ENCODE results near the gene CCDC33. TPM values are rescaled to one million over a fixed set of nuclear protein-coding genes. Genes with fewer than 3 reads are reported as not detected.

CCDC33 gene
- total and polyA plus RNA-seq, 2 experiments from 2014 or later: 2.6 to 2.8 TPM

DNA sequence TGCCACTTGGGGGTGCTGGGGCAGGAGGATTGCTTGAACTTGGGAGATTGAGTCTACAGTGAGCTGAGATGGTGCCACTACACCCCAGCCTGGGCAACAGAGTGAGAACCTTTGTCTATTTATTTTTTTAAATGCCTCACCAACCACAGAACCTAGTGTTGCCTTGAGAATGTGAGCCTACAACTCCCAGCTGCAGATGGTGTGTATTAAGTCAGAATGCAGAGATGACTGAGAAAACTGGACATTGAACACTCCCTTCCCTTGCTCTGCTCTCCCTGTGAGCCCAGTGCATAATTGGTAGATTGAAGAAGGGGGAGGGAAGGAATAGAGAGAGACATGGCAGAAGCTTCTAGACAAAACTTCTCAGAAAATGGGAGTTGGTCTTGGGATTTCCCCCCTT, 53.5 kb downstream of the CCDC33 start:
- no peak overlapping the region for H3K4me2 ChIP-seq
- TF ChIP-seq, protein P1, sequence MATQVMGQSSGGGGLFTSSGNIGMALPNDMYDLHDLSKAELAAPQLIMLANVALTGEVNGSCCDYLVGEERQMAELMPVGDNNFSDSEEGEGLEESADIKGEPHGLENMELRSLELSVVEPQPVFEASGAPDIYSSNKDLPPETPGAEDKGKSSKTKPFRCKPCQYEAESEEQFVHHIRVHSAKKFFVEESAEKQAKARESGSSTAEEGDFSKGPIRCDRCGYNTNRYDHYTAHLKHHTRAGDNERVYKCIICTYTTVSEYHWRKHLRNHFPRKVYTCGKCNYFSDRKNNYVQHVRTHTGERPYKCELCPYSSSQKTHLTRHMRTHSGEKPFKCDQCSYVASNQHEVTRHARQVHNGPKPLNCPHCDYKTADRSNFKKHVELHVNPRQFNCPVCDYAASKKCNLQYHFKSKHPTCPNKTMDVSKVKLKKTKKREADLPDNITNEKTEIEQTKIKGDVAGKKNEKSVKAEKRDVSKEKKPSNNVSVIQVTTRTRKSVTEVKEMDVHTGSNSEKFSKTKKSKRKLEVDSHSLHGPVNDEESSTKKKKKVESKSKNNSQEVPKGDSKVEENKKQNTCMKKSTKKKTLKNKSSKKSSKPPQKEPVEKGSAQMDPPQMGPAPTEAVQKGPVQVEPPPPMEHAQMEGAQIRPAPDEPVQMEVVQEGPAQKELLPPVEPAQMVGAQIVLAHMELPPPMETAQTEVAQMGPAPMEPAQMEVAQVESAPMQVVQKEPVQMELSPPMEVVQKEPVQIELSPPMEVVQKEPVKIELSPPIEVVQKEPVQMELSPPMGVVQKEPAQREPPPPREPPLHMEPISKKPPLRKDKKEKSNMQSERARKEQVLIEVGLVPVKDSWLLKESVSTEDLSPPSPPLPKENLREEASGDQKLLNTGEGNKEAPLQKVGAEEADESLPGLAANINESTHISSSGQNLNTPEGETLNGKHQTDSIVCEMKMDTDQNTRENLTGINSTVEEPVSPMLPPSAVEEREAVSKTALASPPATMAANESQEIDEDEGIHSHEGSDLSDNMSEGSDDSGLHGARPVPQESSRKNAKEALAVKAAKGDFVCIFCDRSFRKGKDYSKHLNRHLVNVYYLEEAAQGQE (IDR thresholded peaks at IDR 0.05; ENCODE audit: unreplicated experiment): no peak
- H3K27me3 Mint-ChIP-seq (ENCODE audit: insufficient read depth, low read depth, poor library complexity): peaks cover 29% of the 10 kb centered on the region

DNA sequence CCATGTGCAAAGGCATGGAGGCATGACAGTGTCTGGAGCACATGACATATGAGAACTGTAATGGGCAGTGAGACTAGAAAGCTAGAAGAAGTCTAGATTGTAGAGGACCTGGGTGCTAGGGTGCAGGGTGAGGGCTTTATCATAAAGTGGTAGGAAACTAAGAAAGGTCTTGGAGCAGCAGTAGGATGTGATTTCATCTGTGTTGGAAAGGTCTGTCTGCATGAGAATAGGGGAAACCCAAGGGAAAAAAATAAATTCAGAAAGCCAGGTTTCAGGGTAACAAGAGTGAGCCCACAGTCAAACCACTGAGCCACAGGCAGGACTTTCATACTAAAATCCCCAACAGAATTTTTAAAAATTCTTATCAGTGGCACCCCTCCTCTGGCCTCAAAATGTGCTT, 54.5 kb downstream of the CCDC33 start:
- no peak overlapping the region for H3K27ac Mint-ChIP-seq
- Histone ChIP-seq H3K79me2 (replicated peaks; ENCODE audit: insufficient read depth) (no peaks in the 10 kb centered on the region), H2AFZ (peak overlapping the region; percentile 72; the same call in 1 of the 2 replicates), H3K4me2 (peak overlapping the region; percentile 73), H3K4me1 (ENCODE audit: insufficient read depth) (peaks cover 22% of the 10 kb centered on the region), H3K27me3 (ENCODE audit: insufficient read depth) (peaks cover 32% of the 10 kb centered on the region), H4K20me1 (replicated peaks; ENCODE audit: insufficient read depth) (no peaks in the 10 kb centered on the region; the same call in 1 of the 2 replicates), H3K4me3 (peak overlapping the region; percentile 45), H3K36me3 (ENCODE audit: insufficient read depth) (no peaks in the 10 kb centered on the region), H3K9me2 (ENCODE audit: insufficient read depth) (no peaks in the 10 kb centered on the region), H3F3A (replicated peaks; ENCODE audit: low read depth) (no peaks in the 10 kb centered on the region; the same call in 1 of the 2 replicates), H3K27ac (ENCODE audit: low read depth) (no peak overlapping the region)
- H3K9me3 Mint-ChIP-seq: no peaks in the 10 kb centered on the region
- no peak for TF ChIP-seq JUNB (IDR thresholded peaks at IDR 0.05; ENCODE audit: unreplicated experiment)
- ATAC-seq (no peak), DNase-seq (ENCODE audit: low spot score) (no peak)
- H3K27me3 Mint-ChIP-seq (ENCODE audit: insufficient read depth, low read depth, poor library complexity): peaks cover 26% of the 10 kb centered on the region
- no peaks in the 10 kb centered on the region for H3K36me3 Mint-ChIP-seq (ENCODE audit: low read depth)
- peaks cover 28% of the 10 kb centered on the region for H3K4me1 Mint-ChIP-seq
- H3K4me3 Mint-ChIP-seq: peak overlapping the region; percentile 0; the same call in 1 of the 3 replicates

More for the DNA sequence above, 53.5 kb downstream of the CCDC33 start:
- H3K9me2 ChIP-seq (ENCODE audit: insufficient read depth): no peaks in the 10 kb centered on the region
- no peaks in the 10 kb centered on the region for H3K36me3 Mint-ChIP-seq (ENCODE audit: low read depth)
- no peaks in the 10 kb centered on the region; the same call in 1 of the 2 replicates for H4K20me1 ChIP-seq (replicated peaks; ENCODE audit: insufficient read depth)
- H3K4me1 Mint-ChIP-seq: peaks cover 28% of the 10 kb centered on the region
- H3K36me3 ChIP-seq (ENCODE audit: insufficient read depth): no peaks in the 10 kb centered on the region
- H3F3A ChIP-seq (replicated peaks; ENCODE audit: low read depth): no peaks in the 10 kb centered on the region; the same call in 1 of the 2 replicates
- H3K27ac Mint-ChIP-seq: no peak overlapping the region
- no peaks in the 10 kb centered on the region; the same call in 2 of the 3 replicates for H3K9me3 Mint-ChIP-seq
- H3K79me2 ChIP-seq (replicated peaks; ENCODE audit: insufficient read depth): no peaks in the 10 kb centered on the region
- no peak for DNase-seq (ENCODE audit: low spot score)
- no peak for ATAC-seq
- no peak overlapping the region for H2AFZ ChIP-seq
- no peak overlapping the region for H3K27ac ChIP-seq (ENCODE audit: low read depth)
- peaks cover 22% of the 10 kb centered on the region for H3K4me1 ChIP-seq (ENCODE audit: insufficient read depth)
- H3K27me3 ChIP-seq (ENCODE audit: insufficient read depth): peaks cover 32% of the 10 kb centered on the region
- H3K4me3 Mint-ChIP-seq: no peak overlapping the region
- H3K4me3 ChIP-seq: no peak overlapping the region

DNA sequence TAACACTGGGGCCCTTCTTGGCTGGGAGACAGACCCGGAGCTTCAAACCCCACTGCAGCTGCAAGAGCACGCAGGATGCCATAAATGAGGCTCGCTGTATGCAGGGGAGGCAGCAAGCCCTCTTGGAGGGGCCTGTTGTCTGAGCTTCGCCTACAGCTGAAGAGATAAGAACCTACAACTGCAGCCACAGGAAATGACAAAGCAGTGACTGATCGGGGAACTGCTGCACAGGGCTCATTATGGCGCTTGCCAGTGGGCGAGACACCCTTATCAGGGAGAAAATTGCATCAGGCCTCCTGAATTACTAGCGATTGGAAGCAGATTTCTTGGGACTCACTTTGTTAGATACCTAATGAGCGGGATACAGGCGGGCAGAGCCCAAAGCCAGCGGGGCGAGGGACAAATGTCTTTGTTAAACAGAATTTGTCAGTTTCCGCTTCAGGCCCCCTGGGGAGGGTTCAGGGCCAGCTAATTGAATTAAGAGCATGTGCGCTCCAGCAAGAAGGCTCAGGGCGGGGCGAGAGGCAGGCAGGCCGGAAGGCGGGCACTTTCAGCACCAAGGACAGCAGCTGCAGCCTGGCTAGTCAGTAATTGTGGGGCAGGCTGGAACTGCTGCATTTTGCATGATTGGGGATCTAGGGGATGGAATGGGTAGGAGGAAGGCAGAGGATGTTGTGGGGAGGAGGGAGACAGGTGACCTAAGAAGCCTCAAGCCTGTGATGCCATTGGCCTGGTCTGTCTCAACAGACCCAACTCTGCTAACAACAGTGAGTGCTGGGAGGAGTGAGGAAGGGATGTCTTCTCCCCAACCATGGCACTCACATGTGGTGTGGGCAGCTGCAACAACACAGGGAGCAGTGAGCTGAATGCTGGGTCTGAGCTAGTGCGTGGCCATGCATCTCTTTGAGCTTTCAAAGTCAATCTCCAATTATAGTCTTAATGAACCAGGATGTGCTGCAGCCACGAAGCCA, 55.3 kb downstream of the CCDC33 start:
- ATAC-seq (peak; percentile 96), DNase-seq (ENCODE audit: low spot score) (peak; percentile 98)
- no peak overlapping the region for H3K27ac ChIP-seq (ENCODE audit: low read depth)
- no peaks in the 10 kb centered on the region; the same call in 1 of the 2 replicates for H4K20me1 ChIP-seq (replicated peaks; ENCODE audit: insufficient read depth)
- H3K4me1 ChIP-seq (ENCODE audit: insufficient read depth): peaks cover 22% of the 10 kb centered on the region
- H2AFZ ChIP-seq: peak overlapping the region; percentile 72; the same call in 1 of the 2 replicates
- TF ChIP-seq ZNF331 (CRISPR knock-in tag; IDR thresholded peaks at IDR 0.05; ENCODE audit: low read depth) (no peak), NANOG (IDR thresholded peaks at IDR 0.05; ENCODE audit: borderline replicate concordance) (peak; percentile 37; the same call in 1 of the 2 replicates)
- TF ChIP-seq, protein P2, sequence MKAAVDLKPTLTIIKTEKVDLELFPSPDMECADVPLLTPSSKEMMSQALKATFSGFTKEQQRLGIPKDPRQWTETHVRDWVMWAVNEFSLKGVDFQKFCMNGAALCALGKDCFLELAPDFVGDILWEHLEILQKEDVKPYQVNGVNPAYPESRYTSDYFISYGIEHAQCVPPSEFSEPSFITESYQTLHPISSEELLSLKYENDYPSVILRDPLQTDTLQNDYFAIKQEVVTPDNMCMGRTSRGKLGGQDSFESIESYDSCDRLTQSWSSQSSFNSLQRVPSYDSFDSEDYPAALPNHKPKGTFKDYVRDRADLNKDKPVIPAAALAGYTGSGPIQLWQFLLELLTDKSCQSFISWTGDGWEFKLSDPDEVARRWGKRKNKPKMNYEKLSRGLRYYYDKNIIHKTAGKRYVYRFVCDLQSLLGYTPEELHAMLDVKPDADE (IDR thresholded peaks at IDR 0.05): 0 out of 2 replicates have a peak, but pooled peaks have one; percentile 19
- TF ChIP-seq, protein P1 (IDR thresholded peaks at IDR 0.05; ENCODE audit: unreplicated experiment): peak; percentile 100
- H3F3A ChIP-seq (replicated peaks; ENCODE audit: low read depth): no peaks in the 10 kb centered on the region; the same call in 1 of the 2 replicates
- H3K27me3 ChIP-seq (ENCODE audit: insufficient read depth): peaks cover 32% of the 10 kb centered on the region
- Mint-ChIP-seq H3K27me3 (ENCODE audit: insufficient read depth, low read depth, poor library complexity) (peaks cover 26% of the 10 kb centered on the region), H3K4me3 (peak overlapping the region; percentile 58), H3K27ac (no peak overlapping the region), H3K9me3 (no peaks in the 10 kb centered on the region), H3K4me1 (peaks cover 28% of the 10 kb centered on the region), H3K36me3 (ENCODE audit: low read depth) (no peaks in the 10 kb centered on the region)
- peak overlapping the region; percentile 45 for H3K4me3 ChIP-seq
- H3K4me2 ChIP-seq: peak overlapping the region; percentile 73
- no peaks in the 10 kb centered on the region for H3K79me2 ChIP-seq (replicated peaks; ENCODE audit: insufficient read depth)
- no peaks in the 10 kb centered on the region for H3K9me2 ChIP-seq (ENCODE audit: insufficient read depth)
- H3K36me3 ChIP-seq (ENCODE audit: insufficient read depth): no peaks in the 10 kb centered on the region

Measured in GM23338 (cell line).